Measurements from ENCODE around the gene ID2. TPM values are rescaled to one million over a fixed set of nuclear protein-coding genes. Genes with fewer than 3 reads are reported as not detected.
"Not testable (repeated sequence)": the region's sequence is repeated elsewhere in the genome, so short reads cannot be mapped to it uniquely, and the experiment has no call there.

ID2 gene
- total RNA-seq, 1 experiment from 2014 or later: 80.4 TPM

GRCh38 chr2:8684878-8685696 is 3.2 kb downstream of the ID2 start:
- DNase-seq (ENCODE audit: low spot score): no peak

DNA sequence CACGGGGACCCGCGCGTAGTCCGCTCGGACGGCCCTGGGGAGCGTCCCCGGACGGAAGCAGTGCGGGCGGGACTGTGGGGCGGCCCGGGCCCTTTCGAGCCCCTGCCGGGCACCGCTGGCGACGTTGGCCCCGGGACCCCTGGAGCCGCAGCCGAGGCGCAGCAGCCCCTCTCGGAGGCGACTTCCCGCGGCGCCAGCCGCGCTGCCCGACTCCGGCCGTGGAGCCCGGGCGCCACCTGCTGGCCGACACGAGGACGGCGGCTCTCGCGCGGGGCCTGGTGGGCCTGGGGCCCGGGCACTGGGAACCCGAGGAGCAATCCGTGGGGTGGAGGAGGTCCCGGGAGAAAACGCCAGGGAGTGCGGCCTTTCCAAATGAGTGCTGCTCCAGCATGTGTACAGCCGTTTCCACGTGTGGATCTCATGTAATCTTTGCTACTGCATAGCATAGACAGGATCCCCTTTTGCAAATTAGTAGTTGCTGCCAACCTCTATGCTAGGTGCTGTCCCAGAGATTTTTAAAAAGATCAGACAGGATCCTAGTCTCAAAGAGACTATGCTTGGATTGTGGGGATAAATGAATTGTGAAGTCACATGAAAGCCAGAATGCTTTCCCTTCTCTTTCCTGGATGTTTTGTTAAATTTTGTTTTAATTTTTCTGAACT is 4.0 kb downstream of the ID2 start:
- no peak for DNase-seq (ENCODE audit: low spot score)

DNA sequence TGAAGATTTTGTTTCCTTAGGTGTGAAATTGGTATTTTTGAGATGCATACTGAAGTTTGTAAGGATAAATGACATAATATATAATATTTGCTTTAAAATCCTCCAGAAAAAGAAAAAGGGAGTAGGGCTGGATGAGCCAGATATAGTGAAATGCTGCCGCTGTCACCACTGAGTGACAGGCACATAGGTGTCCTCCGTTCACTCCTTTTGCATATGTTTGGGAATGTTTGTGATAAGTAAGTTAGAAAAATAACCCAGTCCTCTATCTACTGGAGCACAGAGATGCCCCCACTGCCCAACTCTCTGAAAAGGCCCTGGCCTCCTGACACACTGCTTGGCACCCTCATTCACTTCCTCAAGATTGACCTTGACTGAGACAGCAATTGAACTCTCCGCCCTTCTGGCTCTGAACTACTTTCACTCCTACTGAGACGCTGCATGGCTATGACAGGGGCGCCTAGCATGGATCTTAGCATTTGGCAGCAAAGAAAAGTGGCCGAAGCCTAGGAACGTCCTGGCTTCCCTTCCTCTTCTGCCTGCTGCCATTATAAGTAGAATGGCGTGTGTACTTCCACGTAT is 10.1 kb downstream of the ID2 start:
- no peak for DNase-seq (ENCODE audit: low spot score)

DNA sequence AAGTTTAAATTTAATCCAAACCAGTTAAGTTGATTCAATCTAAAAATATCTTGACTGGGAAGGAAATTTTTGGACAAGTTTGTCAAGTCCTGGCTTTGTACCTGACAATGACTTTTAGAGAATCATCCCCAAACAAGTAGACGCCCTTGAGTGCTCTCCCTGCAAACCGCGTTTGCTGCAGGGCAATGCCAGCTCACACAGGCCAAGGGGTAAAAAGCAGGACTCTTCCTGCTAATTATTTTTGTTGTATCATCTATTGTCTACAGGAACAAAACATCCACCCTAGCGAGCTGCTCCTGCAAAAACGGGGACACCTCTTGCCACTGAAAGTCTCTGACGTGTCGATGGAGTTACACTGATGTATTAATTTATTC is 10.9 kb downstream of the ID2 start:
- no peak for DNase-seq (ENCODE audit: low spot score)

GRCh38 chr2:8693157-8693821 is 11.4 kb downstream of the ID2 start:
- no peak for DNase-seq (ENCODE audit: low spot score)

GRCh38 chr2:8694737-8695136 is 12.9 kb downstream of the ID2 start:
- DNase-seq (ENCODE audit: low spot score): no peak

GRCh38 chr2:8697190-8697589 is 15.3 kb downstream of the ID2 start:
- no peak for DNase-seq (ENCODE audit: low spot score)

- no peak for DNase-seq (ENCODE audit: low spot score)
Observed at GRCh38 chr2:8699839-8700238, 18.0 kb downstream of the ID2 start.

DNA sequence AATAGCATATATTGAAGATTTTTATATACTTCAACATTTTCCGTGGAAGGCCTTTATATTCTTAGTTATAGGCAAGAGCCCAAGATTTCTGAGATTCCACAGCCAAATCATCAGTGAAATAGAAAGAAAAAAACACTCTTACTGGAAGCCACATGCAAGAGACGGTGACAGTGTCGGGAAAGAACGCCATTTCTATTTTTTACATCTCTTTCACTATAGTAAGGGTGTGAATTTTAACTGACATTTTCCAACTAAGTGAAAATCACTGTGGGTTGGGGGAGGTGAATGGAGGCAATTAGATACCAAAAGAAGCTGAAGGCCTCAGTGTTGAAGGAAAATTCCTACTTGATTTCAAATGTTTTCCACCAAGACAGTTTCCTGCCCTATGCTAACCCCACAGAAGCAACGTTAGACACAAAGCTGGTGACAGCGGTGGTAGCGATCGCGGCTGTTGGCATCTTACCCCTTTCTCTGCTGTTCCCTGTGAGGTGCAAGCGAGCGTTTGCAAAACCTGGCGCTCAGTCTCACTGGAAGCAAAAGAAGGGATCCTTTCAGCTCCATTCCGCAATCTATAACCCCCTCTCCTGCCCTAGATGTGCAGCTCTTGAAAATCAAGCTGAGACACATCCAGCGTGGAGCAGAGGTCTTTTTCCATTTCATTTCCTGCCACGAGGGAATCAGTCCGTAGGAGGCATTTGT is 20.0 kb downstream of the ID2 start:
- DNase-seq (ENCODE audit: low spot score): no peak

DNA sequence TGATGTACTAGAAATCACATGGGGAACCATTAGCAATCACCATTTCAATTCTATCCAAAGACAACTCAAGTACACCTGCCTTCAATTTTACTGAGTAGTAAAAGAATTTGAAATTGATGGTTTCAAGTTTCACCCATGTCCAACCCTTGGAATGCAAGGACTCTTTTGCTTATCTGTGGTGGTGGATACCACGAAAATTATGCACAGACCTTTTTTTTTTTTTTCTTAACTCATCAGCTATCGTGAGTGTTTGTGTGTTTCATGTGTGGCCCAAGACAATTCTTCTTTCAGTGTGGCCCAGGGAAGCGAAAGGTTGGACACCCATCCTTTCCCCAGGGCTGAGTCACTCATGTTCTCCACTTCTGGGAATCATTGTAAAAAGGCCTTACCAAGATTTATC is 23.1 kb downstream of the ID2 start:
- DNase-seq (ENCODE audit: low spot score): no peak

- no peak for DNase-seq (ENCODE audit: low spot score)
Observed at GRCh38 chr2:8709611-8710010, 27.8 kb downstream of the ID2 start.

GRCh38 chr2:8710951-8711350 is 29.1 kb downstream of the ID2 start:
- DNase-seq (ENCODE audit: low spot score): no peak

DNA sequence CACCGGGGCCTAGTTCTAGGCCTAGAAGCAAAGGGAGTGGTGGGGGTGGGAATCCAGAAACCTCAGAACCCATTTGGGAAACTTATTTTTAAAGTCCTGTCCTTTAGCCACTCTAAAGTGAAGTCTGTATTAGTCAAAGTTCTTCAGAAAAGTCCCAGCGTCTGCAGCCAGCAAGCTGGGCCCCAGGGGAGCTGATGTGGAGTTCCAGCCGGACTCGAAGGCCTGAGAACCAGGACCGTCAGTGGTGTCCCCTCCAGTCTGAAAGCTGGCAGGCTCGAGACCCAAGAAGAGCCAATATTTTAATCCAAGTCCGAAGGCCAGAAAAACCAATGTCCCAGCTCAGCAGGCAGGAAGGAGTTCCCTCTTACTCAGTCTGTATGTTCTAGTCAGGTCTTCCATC is 32.4 kb downstream of the ID2 start:
- no peak for DNase-seq (ENCODE audit: low spot score)

GRCh38 chr2:8714971-8715370 is 33.1 kb downstream of the ID2 start:
- DNase-seq (ENCODE audit: low spot score): no peak

GRCh38 chr2:8719528-8719927 is 37.7 kb downstream of the ID2 start:
- no peak for DNase-seq (ENCODE audit: low spot score)

- DNase-seq (ENCODE audit: low spot score): no peak
Observed at GRCh38 chr2:8720741-8721140, 38.9 kb downstream of the ID2 start.

- no peak for DNase-seq (ENCODE audit: low spot score)
Observed at GRCh38 chr2:8721410-8721809, 39.6 kb downstream of the ID2 start.

- no peak for DNase-seq (ENCODE audit: low spot score)
Observed at GRCh38 chr2:8722986-8723385, 41.1 kb downstream of the ID2 start.

DNA sequence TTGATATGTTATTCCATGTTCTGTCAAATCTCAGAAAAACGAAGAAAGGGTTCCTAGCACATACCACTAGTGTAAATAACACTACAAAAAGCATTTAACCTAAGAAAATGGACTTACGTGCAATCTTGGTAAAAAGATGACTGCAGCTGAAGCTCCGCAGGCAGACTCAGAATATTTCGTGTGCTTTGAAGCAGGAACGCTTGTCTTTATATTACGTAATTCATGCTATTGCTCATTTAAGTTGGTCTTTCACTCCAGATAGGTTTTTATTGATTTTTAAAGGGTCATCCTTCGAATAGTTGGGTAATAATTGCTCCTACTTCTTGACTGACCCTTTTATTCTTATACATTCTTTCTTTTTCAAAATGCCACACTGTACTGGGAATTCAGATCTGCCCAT is 44.0 kb downstream of the ID2 start:
- no peak for DNase-seq (ENCODE audit: low spot score)

GRCh38 chr2:8728305-8729015 is 46.6 kb downstream of the ID2 start:
- no peak for DNase-seq (ENCODE audit: low spot score)

DNA sequence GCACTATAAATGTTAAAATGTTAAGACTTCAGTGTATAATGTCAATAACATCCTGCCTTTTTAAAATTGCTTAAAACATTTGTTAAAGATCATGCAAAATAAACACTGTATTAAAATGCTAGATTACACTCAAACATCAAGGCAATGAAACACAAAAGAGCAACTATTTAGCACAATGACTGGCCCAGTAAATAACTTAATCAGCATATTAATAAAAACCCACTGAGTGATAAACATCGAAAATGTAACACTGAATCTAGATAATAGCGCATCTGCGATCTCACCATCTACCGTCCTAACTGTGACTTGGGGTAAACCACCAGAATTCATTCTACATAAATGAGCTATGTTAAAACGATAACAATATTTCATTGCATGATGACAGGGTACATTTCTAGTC is 47.2 kb downstream of the ID2 start:
- not testable (repeated sequence) for DNase-seq (ENCODE audit: low spot score)

Measured in H4 (cell line).